22Rv1 (cell line): Measurements from ENCODE around the gene ABI1.

Experiments used
- ZFX ChIP-seq: fragments of 450-650 bp; IDR thresholded peaks from 2 replicates; pipeline ENCODE4 v1.6.1; 2017; ENCODE audit warnings: antibody characterized with exemption, borderline replicate concordance
- TF ChIP-seq, protein P1 (sequence below): fragments of 450-650 bp; IDR thresholded peaks from 2 replicates; pipeline ENCODE4 v1.5.1; 2017; ENCODE audit warnings: mild to moderate bottlenecking

DNA sequence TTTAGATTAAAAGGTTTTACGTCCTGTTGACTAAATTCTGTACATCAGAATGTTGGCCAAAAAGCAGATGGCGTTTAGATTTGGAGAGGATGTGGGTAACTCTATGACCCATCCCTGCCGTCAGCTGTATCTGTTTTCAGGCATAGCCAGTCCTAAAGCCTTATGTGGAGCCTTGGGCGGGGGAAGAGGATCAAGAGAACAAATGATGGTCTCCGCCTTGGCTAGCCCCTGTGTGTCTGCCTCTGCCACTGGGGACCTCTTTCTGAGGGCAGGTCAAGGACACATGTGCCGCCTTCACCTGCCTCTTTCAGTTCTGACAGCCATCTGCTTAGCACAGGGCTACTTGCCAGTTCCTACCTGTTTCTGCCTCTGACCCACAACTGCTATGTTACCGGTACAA, 139.2 kb downstream of the ABI1 start:
- TF ChIP-seq, protein P1, sequence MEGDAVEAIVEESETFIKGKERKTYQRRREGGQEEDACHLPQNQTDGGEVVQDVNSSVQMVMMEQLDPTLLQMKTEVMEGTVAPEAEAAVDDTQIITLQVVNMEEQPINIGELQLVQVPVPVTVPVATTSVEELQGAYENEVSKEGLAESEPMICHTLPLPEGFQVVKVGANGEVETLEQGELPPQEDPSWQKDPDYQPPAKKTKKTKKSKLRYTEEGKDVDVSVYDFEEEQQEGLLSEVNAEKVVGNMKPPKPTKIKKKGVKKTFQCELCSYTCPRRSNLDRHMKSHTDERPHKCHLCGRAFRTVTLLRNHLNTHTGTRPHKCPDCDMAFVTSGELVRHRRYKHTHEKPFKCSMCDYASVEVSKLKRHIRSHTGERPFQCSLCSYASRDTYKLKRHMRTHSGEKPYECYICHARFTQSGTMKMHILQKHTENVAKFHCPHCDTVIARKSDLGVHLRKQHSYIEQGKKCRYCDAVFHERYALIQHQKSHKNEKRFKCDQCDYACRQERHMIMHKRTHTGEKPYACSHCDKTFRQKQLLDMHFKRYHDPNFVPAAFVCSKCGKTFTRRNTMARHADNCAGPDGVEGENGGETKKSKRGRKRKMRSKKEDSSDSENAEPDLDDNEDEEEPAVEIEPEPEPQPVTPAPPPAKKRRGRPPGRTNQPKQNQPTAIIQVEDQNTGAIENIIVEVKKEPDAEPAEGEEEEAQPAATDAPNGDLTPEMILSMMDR, result no peak
- no peak for TF ChIP-seq ZFX
